ENCODE data around the gene LHFPL6.

DNA sequence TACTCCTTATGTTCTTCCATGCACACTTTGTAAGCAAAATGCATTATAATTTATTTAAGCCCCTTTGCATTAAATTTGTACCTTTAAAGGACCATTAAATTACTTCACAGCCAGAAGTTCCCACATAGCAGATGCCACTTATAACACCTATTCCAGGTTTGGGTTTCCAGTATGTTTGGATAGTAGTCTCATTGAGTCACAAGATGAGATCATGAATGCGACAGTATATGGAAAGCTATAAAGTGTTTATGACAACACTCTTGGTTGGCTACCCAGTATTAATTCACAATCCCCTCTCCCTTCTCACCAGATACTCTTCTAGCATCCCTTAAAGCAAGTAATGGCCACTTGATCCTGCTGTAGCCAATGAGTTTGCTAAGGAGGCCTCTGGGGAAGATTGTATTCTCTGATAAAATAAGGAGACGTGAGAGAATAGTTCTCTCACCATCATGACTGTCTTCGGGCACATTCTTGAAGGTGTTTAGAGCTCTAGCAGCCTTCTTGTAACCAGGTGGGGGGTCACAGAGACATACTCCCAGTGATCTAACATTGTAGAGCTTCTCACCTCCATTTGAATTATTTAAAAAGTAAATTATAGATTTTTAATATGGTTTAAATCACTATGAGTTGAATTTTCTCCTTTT lies 2.8 kb upstream of the LHFPL6 start:
- TF ChIP-seq, protein P1, sequence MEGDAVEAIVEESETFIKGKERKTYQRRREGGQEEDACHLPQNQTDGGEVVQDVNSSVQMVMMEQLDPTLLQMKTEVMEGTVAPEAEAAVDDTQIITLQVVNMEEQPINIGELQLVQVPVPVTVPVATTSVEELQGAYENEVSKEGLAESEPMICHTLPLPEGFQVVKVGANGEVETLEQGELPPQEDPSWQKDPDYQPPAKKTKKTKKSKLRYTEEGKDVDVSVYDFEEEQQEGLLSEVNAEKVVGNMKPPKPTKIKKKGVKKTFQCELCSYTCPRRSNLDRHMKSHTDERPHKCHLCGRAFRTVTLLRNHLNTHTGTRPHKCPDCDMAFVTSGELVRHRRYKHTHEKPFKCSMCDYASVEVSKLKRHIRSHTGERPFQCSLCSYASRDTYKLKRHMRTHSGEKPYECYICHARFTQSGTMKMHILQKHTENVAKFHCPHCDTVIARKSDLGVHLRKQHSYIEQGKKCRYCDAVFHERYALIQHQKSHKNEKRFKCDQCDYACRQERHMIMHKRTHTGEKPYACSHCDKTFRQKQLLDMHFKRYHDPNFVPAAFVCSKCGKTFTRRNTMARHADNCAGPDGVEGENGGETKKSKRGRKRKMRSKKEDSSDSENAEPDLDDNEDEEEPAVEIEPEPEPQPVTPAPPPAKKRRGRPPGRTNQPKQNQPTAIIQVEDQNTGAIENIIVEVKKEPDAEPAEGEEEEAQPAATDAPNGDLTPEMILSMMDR (IDR thresholded peaks at IDR 0.05), result no peak
- no peak for TF ChIP-seq EZH2 (IDR thresholded peaks at IDR 0.05)
